Osteoblast (primary cell): ENCODE results near the gene HSP90AB1. TPM values are rescaled to one million over a fixed set of nuclear protein-coding genes. Genes with fewer than 3 reads are reported as not detected.

Experiments
- DNase-seq: peaks from one replicate; pipeline ENCODE4 v3.0.0; 2011; ENCODE audit warnings: low spot score, mixed read lengths; ENCODE audit not compliant: insufficient read length; ENCODE audit errors: missing footprints
- H2AFZ ChIP-seq: 2 replicates; pipeline ENCODE4 v1.6.0; 2011; ENCODE audit warnings: mild to moderate bottlenecking, low read length
- H3K27ac ChIP-seq: 2 replicates; pipeline ENCODE4 v1.5.1; 2011; ENCODE audit warnings: mild to moderate bottlenecking, low read depth, low read length, moderate library complexity
- H3K27me3 ChIP-seq: 2 replicates; pipeline ENCODE4 v1.6.0; 2012; ENCODE audit warnings: mild to moderate bottlenecking, control low read depth, inconsistent platforms, low read length, moderate library complexity; ENCODE audit not compliant: insufficient read depth
- H3K36me3 ChIP-seq: 2 replicates; pipeline ENCODE4 v1.5.1; 2011; ENCODE audit warnings: mild to moderate bottlenecking, low read length, control low read depth, moderate library complexity; ENCODE audit not compliant: insufficient read depth
- H3K4me1 ChIP-seq: 2 replicates; pipeline ENCODE4 v1.5.1; 2011; ENCODE audit warnings: mild to moderate bottlenecking, low read length, control low read depth, moderate library complexity; ENCODE audit not compliant: insufficient read depth
- H3K4me2 ChIP-seq: 2 replicates; pipeline ENCODE4 v1.6.0; 2011; ENCODE audit warnings: mild to moderate bottlenecking, low read length; ENCODE audit not compliant: insufficient read depth
- H3K4me3 ChIP-seq: fragments of 200-600 bp; sonication (generic); 3 replicates; pipeline ENCODE4 v1.5.1; 2012; ENCODE audit warnings: mild to moderate bottlenecking, low read length, inconsistent platforms; ENCODE audit not compliant: insufficient read depth
- H3K79me2 ChIP-seq: 2 replicates; pipeline ENCODE4 v1.6.0; 2012; ENCODE audit warnings: mild to moderate bottlenecking, low read length, control low read depth, inconsistent platforms; ENCODE audit not compliant: insufficient read depth
- H3K9me3 ChIP-seq: 2 replicates; pipeline ENCODE4 v1.5.1; 2011; ENCODE audit warnings: low read depth, low read length, control low read depth
- H4K20me1 ChIP-seq: 2 replicates; pipeline ENCODE4 v1.6.0; 2012; ENCODE audit warnings: mild to moderate bottlenecking, low read length, control low read depth; ENCODE audit not compliant: insufficient read depth
- CTCF ChIP-seq: IDR thresholded peaks from 2 replicates; pipeline ENCODE4 v1.5.1; 2011; ENCODE audit warnings: mild to moderate bottlenecking, low read depth, low read length, moderate library complexity; ENCODE audit errors: extremely low read depth
- total RNA-seq: library from RNA; depleted of rRNA; stranded (reverse); fragments of >200 nt; gene quantifications from 2 replicates; pipeline ENCODE4 v1.2.3, GENCODE V29; 2012

Gene HSP90AB1
- total RNA-seq, 1 donor = 702 TPM

- Histone ChIP-seq H4K20me1 (no peaks in the 10 kb centered on the region), H2AFZ (no peak overlapping the region), H3K4me2 (no peak overlapping the region), H3K4me1 (peaks cover 18% of the 10 kb centered on the region), H3K27me3 (no peaks in the 10 kb centered on the region), H3K4me3 (no peak overlapping the region), H3K36me3 (peaks cover 8% of the 10 kb centered on the region), H3K9me3 (no peaks in the 10 kb centered on the region), H3K79me2 (peaks cover 20% of the 10 kb centered on the region), H3K27ac (no peak overlapping the region)
- peak; percentile 13 for DNase-seq
- no peak for TF ChIP-seq CTCF
These were observed 18.9 kb upstream of the HSP90AB1 start for GRCh38 chr6:44228031-44228430.

- Histone ChIP-seq H3K4me3 (no peak overlapping the region), H2AFZ (no peak overlapping the region), H3K4me1 (peaks cover 21% of the 10 kb centered on the region), H3K4me2 (no peak overlapping the region), H3K27ac (no peak overlapping the region), H3K27me3 (no peaks in the 10 kb centered on the region), H4K20me1 (no peaks in the 10 kb centered on the region), H3K79me2 (peaks cover 20% of the 10 kb centered on the region), H3K36me3 (peaks cover 8% of the 10 kb centered on the region), H3K9me3 (no peaks in the 10 kb centered on the region)
- peak; percentile 83 for DNase-seq
- TF ChIP-seq CTCF = no peak
These were observed 18.5 kb upstream of the HSP90AB1 start for GRCh38 chr6:44228433-44228832.

- no peak for TF ChIP-seq CTCF
- Histone ChIP-seq H3K27me3 (no peaks in the 10 kb centered on the region), H3K36me3 (peaks cover 8% of the 10 kb centered on the region), H3K4me3 (no peak overlapping the region), H3K9me3 (no peaks in the 10 kb centered on the region), H3K27ac (no peak overlapping the region), H2AFZ (no peak overlapping the region), H3K4me2 (no peak overlapping the region), H3K4me1 (peaks cover 25% of the 10 kb centered on the region), H4K20me1 (no peaks in the 10 kb centered on the region), H3K79me2 (peaks cover 20% of the 10 kb centered on the region)
- DNase-seq = peak; percentile 86
These were observed 18.1 kb upstream of the HSP90AB1 start for GRCh38 chr6:44228836-44229235.

GRCh38 chr6:44229376-44230033 is 17.4 kb upstream of the HSP90AB1 start:
- no peak overlapping the region for H3K4me3 ChIP-seq
- peaks cover 18% of the 10 kb centered on the region for H3K79me2 ChIP-seq
- H3K27me3 ChIP-seq = no peaks in the 10 kb centered on the region
- peaks cover 26% of the 10 kb centered on the region for H3K4me1 ChIP-seq
- no peak overlapping the region for H2AFZ ChIP-seq
- no peaks in the 10 kb centered on the region for H3K9me3 ChIP-seq
- no peaks in the 10 kb centered on the region for H4K20me1 ChIP-seq
- DNase-seq = peak; percentile 46
- H3K36me3 ChIP-seq = peaks cover 8% of the 10 kb centered on the region
- no peak overlapping the region for H3K4me2 ChIP-seq
- no peak for TF ChIP-seq CTCF
- H3K27ac ChIP-seq = no peak overlapping the region
